ENCODE results near the gene ACO1. TPM values are rescaled to one million over a fixed set of nuclear protein-coding genes. Genes with fewer than 3 reads are reported as not detected.

The ACO1 gene
- total and polyA plus RNA-seq, 9 of the 15 experiments (the other 6 are each of a cell fraction or from before 2014, with no cell fraction given) = 0.96 to 29.7 (median 16.9) TPM

DNA sequence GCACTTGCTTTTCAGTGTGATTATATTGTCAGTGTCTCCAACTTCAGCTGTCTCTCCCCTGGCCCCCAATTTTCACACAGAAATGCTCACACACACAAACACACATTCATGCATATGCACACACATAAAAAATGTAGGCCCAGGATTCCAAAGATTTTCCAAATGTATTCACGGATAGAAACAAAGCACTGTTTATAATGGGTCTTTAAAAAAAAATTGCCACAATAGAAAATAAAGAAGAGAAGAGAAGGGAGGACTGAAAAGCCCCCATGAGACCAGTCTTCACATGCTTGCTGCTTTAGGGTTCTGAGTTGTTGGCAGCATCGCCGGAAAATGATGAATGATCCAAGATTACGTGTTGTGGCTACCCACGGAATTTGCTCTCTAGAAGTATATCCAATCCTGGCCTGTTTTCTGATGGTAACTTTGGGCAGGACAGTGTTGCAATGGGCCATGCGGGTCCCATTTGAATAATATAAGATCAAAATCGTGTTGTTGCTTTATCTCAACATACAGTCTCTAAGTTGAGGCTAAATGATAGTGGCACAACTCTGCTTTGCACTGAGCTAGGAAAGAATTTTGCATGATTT lies 36.2 kb upstream of the ACO1 start:
- DNase-seq (ENCODE audit: extremely low read depth in 1 of 4, low spot score in 3 of 4) = no peak
- Histone ChIP-seq H3K4me3 (no peak overlapping the region), H3K27ac (ENCODE audit: extremely low read depth, low read depth, low read length) (no peak overlapping the region), H3K4me1 (replicated peaks in 1 of 2; ENCODE audit: control insufficient read depth in 2 of 2, insufficient read depth in 2 of 2, low read length in 2 of 2) (no peaks in the 10 kb centered on the region), H3K9me3 (replicated peaks; ENCODE audit: control insufficient read depth, insufficient read depth, low read depth, low read length) (no peaks in the 10 kb centered on the region), H3K4me2 (ENCODE audit: insufficient read depth, low read length) (no peak overlapping the region), H3K9me1 (ENCODE audit: control insufficient read depth, insufficient read depth, low read length) (no peaks in the 10 kb centered on the region), H3K27me3 (ENCODE audit: control insufficient read depth in 2 of 2, insufficient read depth in 2 of 2, low read length in 2 of 2) (no peaks in the 10 kb centered on the region; a peak in 1 of 5 replicates), H3K79me2 (ENCODE audit: control insufficient read depth, insufficient read depth, low read length) (no peaks in the 10 kb centered on the region), H3K36me3 (ENCODE audit: control insufficient read depth, insufficient read depth, low read length) (no peaks in the 10 kb centered on the region), H2AFZ (ENCODE audit: low read depth, low read length) (no peak overlapping the region), H3K9ac (ENCODE audit: insufficient read depth in 1 of 2, low read depth in 2 of 2, low read length in 2 of 2) (no peak overlapping the region), H4K20me1 (replicated peaks; ENCODE audit: control insufficient read depth, insufficient read depth, low read length) (no peaks in the 10 kb centered on the region)
- no peak for FAIRE-seq
- no peak for ATAC-seq
- no TSS peak for BruUV-seq (replicated peaks)
- intact Hi-C loops (cut with micrococcal nuclease) (no loop called here), in situ Hi-C loops (cut with MboI) (no loop called here)
- WGBS (ENCODE audit: insufficient coverage, low coverage, missing lambda C conversion rate) = 0% methylated on average over 7 of the region's 7 CpGs
- POLR2A ChIA-PET = no interaction called here
- CTCF ChIA-PET (ENCODE audit: low intra/inter-chr PET ratio) = no interaction called here
- TF ChIP-seq WHSC1 (IDR thresholded peaks at IDR 0.05; ENCODE audit: low read length) (no peak), NR2C1 (IDR thresholded peaks at IDR 0.05) (no peak), NR2C1 (tag; IDR thresholded peaks at IDR 0.05) (no peak), ZNF263 (CRISPR knock-in tag; IDR thresholded peaks at IDR 0.05; ENCODE audit: borderline replicate concordance) (no peak), NFYB (IDR thresholded peaks at IDR 0.05; ENCODE audit: extremely low read depth, insufficient read length) (no peak), CBFA2T2 (conservative IDR thresholded peaks at IDR 0.05) (no peak), POU5F1 (IDR thresholded peaks at IDR 0.05; ENCODE audit: borderline replicate concordance, low read depth, low read length, partially characterized antibody) (no peak), GABPA (tag; conservative IDR thresholded peaks at IDR 0.05; ENCODE audit: low read depth) (no peak)
- TF ChIP-seq, protein P1, sequence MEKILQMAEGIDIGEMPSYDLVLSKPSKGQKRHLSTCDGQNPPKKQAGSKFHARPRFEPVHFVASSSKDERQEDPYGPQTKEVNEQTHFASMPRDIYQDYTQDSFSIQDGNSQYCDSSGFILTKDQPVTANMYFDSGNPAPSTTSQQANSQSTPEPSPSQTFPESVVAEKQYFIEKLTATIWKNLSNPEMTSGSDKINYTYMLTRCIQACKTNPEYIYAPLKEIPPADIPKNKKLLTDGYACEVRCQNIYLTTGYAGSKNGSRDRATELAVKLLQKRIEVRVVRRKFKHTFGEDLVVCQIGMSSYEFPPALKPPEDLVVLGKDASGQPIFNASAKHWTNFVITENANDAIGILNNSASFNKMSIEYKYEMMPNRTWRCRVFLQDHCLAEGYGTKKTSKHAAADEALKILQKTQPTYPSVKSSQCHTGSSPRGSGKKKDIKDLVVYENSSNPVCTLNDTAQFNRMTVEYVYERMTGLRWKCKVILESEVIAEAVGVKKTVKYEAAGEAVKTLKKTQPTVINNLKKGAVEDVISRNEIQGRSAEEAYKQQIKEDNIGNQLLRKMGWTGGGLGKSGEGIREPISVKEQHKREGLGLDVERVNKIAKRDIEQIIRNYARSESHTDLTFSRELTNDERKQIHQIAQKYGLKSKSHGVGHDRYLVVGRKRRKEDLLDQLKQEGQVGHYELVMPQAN (IDR thresholded peaks at IDR 0.05; ENCODE audit: borderline replicate concordance) = no peak
- TF ChIP-seq, protein P2, sequence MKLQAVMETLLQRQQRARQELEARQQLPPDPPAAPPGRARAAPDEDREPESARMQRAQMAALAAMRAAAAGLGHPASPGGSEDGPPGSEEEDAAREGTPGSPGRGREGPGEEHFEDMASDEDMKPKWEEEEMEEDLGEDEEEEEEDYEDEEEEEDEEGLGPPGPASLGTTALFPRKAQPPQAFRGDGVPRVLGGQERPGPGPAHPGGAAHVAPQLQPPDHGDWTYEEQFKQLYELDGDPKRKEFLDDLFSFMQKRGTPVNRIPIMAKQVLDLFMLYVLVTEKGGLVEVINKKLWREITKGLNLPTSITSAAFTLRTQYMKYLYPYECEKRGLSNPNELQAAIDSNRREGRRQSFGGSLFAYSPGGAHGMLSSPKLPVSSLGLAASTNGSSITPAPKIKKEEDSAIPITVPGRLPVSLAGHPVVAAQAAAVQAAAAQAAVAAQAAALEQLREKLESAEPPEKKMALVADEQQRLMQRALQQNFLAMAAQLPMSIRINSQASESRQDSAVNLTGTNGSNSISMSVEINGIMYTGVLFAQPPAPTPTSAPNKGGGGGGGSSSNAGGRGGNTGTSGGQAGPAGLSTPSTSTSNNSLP (IDR thresholded peaks at IDR 0.05; ENCODE audit: borderline replicate concordance, low read depth, low read length) = no peak
- TF ChIP-seq, protein P3, sequence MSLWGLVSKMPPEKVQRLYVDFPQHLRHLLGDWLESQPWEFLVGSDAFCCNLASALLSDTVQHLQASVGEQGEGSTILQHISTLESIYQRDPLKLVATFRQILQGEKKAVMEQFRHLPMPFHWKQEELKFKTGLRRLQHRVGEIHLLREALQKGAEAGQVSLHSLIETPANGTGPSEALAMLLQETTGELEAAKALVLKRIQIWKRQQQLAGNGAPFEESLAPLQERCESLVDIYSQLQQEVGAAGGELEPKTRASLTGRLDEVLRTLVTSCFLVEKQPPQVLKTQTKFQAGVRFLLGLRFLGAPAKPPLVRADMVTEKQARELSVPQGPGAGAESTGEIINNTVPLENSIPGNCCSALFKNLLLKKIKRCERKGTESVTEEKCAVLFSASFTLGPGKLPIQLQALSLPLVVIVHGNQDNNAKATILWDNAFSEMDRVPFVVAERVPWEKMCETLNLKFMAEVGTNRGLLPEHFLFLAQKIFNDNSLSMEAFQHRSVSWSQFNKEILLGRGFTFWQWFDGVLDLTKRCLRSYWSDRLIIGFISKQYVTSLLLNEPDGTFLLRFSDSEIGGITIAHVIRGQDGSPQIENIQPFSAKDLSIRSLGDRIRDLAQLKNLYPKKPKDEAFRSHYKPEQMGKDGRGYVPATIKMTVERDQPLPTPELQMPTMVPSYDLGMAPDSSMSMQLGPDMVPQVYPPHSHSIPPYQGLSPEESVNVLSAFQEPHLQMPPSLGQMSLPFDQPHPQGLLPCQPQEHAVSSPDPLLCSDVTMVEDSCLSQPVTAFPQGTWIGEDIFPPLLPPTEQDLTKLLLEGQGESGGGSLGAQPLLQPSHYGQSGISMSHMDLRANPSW (CRISPR knock-in tag; IDR thresholded peaks at IDR 0.05) = no peak
- TF ChIP-seq, protein P4, sequence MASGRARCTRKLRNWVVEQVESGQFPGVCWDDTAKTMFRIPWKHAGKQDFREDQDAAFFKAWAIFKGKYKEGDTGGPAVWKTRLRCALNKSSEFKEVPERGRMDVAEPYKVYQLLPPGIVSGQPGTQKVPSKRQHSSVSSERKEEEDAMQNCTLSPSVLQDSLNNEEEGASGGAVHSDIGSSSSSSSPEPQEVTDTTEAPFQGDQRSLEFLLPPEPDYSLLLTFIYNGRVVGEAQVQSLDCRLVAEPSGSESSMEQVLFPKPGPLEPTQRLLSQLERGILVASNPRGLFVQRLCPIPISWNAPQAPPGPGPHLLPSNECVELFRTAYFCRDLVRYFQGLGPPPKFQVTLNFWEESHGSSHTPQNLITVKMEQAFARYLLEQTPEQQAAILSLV (tag; IDR thresholded peaks at IDR 0.05) = no peak
- TF ChIP-seq, protein P5, sequence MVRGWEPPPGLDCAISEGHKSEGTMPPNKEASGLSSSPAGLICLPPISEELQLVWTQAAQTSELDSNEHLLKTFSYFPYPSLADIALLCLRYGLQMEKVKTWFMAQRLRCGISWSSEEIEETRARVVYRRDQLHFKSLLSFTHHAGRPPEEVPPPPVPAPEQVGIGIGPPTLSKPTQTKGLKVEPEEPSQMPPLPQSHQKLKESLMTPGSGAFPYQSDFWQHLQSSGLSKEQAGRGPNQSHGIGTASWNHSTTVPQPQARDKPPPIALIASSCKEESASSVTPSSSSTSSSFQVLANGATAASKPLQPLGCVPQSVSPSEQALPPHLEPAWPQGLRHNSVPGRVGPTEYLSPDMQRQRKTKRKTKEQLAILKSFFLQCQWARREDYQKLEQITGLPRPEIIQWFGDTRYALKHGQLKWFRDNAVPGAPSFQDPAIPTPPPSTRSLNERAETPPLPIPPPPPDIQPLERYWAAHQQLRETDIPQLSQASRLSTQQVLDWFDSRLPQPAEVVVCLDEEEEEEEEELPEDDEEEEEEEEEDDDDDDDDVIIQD (CRISPR knock-in tag; IDR thresholded peaks at IDR 0.05) = no peak

Measured in K562 (cell line).